GM12891 (cell line): ENCODE measurements around the gene GPC6.

Experiments used
- POLR2A ChIP-seq: IDR thresholded peaks from 2 replicates; pipeline ENCODE4 v1.6.1; 2011; ENCODE audit warnings: low read depth, low read length, control low read depth
- POLR2AphosphoS5 ChIP-seq: IDR thresholded peaks from 2 replicates; pipeline ENCODE4 v1.6.1; 2011; ENCODE audit warnings: low read depth, low read length, control low read depth

DNA sequence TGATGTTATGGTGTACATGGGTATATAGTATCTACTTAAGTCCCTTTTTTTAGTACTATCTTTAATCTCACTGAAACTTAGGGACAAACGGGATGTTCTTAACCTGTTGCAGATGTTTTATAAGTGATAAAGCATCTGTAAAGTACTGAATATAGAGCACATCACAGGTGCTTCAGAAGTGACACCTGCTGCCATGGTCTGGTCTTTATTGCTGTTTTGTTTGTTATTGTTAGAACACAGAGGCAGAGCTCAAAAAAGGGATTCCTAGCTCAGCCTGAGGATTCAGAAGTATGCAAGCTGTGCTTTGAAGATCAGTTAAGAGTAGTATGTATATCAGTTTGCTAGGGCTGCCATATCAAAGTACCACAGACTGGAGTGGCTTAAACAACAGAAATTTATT lies 1033.4 kb downstream of the GPC6 start:
- TF ChIP-seq POLR2A: no peak
- no peak for TF ChIP-seq POLR2AphosphoS5
